ENCODE results near the gene HMX1.

- TF ChIP-seq CTCF (IDR thresholded peaks at IDR 0.05) (no peak), POLR2A (IDR thresholded peaks at IDR 0.05) (no peak)
Measured at GRCh38 chr4:8819473-8820177, 52.0 kb downstream of the HMX1 start.
